Measurements from ENCODE around the gene HNRNPA1.
"Not testable (repeated sequence)": the region's sequence is repeated elsewhere in the genome, so short reads cannot be mapped to it uniquely, and the experiment has no call there.

Gene HNRNPA1

GRCh38 chr12:54280468-54281260, at the start of gene HNRNPA1:
Gene HNRNPA1, plus strand, starts transcription at chr12:54280726. Its CDS starts 82 bp downstream, at chr12:54280808.
- peak; percentile 99 for DNase-seq

- DNase-seq: not testable (repeated sequence)
These were observed 49.3 kb upstream of the HNRNPA1 start for GRCh38 chr12:54231269-54231668.

- DNase-seq: no peak
These were observed 47.7 kb upstream of the HNRNPA1 start for GRCh38 chr12:54232790-54233189.

- no peak for DNase-seq
These were observed 42.0 kb upstream of the HNRNPA1 start for GRCh38 chr12:54238531-54238930.

- DNase-seq: no peak
These were observed 40.9 kb upstream of the HNRNPA1 start for GRCh38 chr12:54239620-54240019.

- no peak for DNase-seq
These were observed 40.4 kb upstream of the HNRNPA1 start for GRCh38 chr12:54240129-54240528.

GRCh38 chr12:54240971-54241588, 39.4 kb upstream of the HNRNPA1 start:
- DNase-seq: no peak

- DNase-seq: no peak
These were observed 34.4 kb upstream of the HNRNPA1 start for GRCh38 chr12:54246011-54246641.

GRCh38 chr12:54249489-54249888, 31.0 kb upstream of the HNRNPA1 start:
- no peak for DNase-seq

GRCh38 chr12:54251667-54252284, 28.8 kb upstream of the HNRNPA1 start:
- peak; percentile 42 for DNase-seq

GRCh38 chr12:54253240-54253639, 27.3 kb upstream of the HNRNPA1 start:
- DNase-seq: no peak

GRCh38 chr12:54257332-54257731, 23.2 kb upstream of the HNRNPA1 start:
- DNase-seq: no peak

- no peak for DNase-seq
These were observed 22.3 kb upstream of the HNRNPA1 start for GRCh38 chr12:54258201-54258681.

GRCh38 chr12:54259194-54260011, 21.1 kb upstream of the HNRNPA1 start:
- DNase-seq: peak; percentile 96

GRCh38 chr12:54261815-54262402, 18.6 kb upstream of the HNRNPA1 start:
- no peak for DNase-seq

GRCh38 chr12:54262403-54262925, 18.1 kb upstream of the HNRNPA1 start:
- DNase-seq: no peak

GRCh38 chr12:54265364-54265812, 15.1 kb upstream of the HNRNPA1 start:
- DNase-seq: no peak

GRCh38 chr12:54266852-54267251, 13.7 kb upstream of the HNRNPA1 start:
- no peak for DNase-seq

- DNase-seq: no peak
These were observed 10.2 kb upstream of the HNRNPA1 start for GRCh38 chr12:54270345-54270744.

GRCh38 chr12:54272214-54272613, 8.3 kb upstream of the HNRNPA1 start:
- no peak for DNase-seq

- no peak for DNase-seq
These were observed 6.5 kb upstream of the HNRNPA1 start for GRCh38 chr12:54273981-54274380.

GRCh38 chr12:54276368-54276767, 4.2 kb upstream of the HNRNPA1 start:
- DNase-seq: no peak
